Brain pericyte (primary cell): ENCODE data around the gene ZMYND10.
A peak's percentile ranks its signal among the peaks of the same experiment; 100 is the strongest.
"Not testable (repeated sequence)": the region's sequence is repeated elsewhere in the genome, so short reads cannot be mapped to it uniquely, and the experiment has no call there.

Experiments
- DNase-seq: peaks from one replicate; pipeline ENCODE4 v3.0.0-alpha.2; 2012; ENCODE audit warnings: low read depth, low spot score

Gene ZMYND10

GRCh38 chr3:50325497-50326181 lies 19.9 kb downstream of the ZMYND10 start:
- DNase-seq: no peak

GRCh38 chr3:50325113-50325480 lies 20.4 kb downstream of the ZMYND10 start:
- no peak for DNase-seq

GRCh38 chr3:50324351-50325112 lies 21.0 kb downstream of the ZMYND10 start:
- no peak for DNase-seq

GRCh38 chr3:50323614-50324199 lies 21.8 kb downstream of the ZMYND10 start:
- DNase-seq: no peak

GRCh38 chr3:50323092-50323600 lies 22.4 kb downstream of the ZMYND10 start:
- no peak for DNase-seq

GRCh38 chr3:50322386-50323091 lies 23.0 kb downstream of the ZMYND10 start, which contains the start of gene HYAL2:
HYAL2 (minus strand) TSS chr3:50322745; CDS start chr3:50320489, 2,256 bp downstream.
- no peak for DNase-seq

GRCh38 chr3:50322115-50322385 lies 23.5 kb downstream of the ZMYND10 start:
- DNase-seq: no peak

- DNase-seq: peak; percentile 71
These were observed 24.0 kb downstream of the ZMYND10 start for GRCh38 chr3:50321336-50322114.

GRCh38 chr3:50320853-50321335 lies 24.6 kb downstream of the ZMYND10 start:
- no peak for DNase-seq

GRCh38 chr3:50319894-50320625 lies 25.5 kb downstream of the ZMYND10 start:
- no peak for DNase-seq

GRCh38 chr3:50319181-50319893 lies 26.2 kb downstream of the ZMYND10 start:
- no peak for DNase-seq

- DNase-seq: no peak
These were observed 26.9 kb downstream of the ZMYND10 start for GRCh38 chr3:50318615-50319014.

GRCh38 chr3:50318163-50318562 lies 27.4 kb downstream of the ZMYND10 start:
- DNase-seq: no peak

- DNase-seq: no peak
These were observed 28.2 kb downstream of the ZMYND10 start for GRCh38 chr3:50317300-50317699.

GRCh38 chr3:50316657-50317242 lies 28.8 kb downstream of the ZMYND10 start:
- DNase-seq: no peak

GRCh38 chr3:50314816-50315215 lies 30.7 kb downstream of the ZMYND10 start:
- no peak for DNase-seq

GRCh38 chr3:50314342-50314741 lies 31.2 kb downstream of the ZMYND10 start:
- DNase-seq: no peak

GRCh38 chr3:50312041-50312440 lies 33.5 kb downstream of the ZMYND10 start:
- DNase-seq: not testable (repeated sequence)

GRCh38 chr3:50304601-50305000 lies 40.9 kb downstream of the ZMYND10 start:
- no peak for DNase-seq
